Esophagus squamous epithelium (tissue), 5 donors: ENCODE results near the gene CCDC85C. TPM values are rescaled to one million over a fixed set of nuclear protein-coding genes. Genes with fewer than 3 reads are reported as not detected.
A peak's percentile ranks its signal among the peaks of the same experiment; 100 is the strongest.

Source experiments
- DNase-seq: peaks from one replicate; lab custom pipeline; 2025; lab: John Stamatoyannopoulos, UW
- H3K27ac ChIP-seq, 4 donors: fragments of 200-600 bp; sonication (generic); one replicate each; pipeline ENCODE4 v1.5.1; 2016 to 2019; ENCODE audit warnings: mild to moderate bottlenecking in 1 of 4
- H3K27me3 ChIP-seq, 4 donors: fragments of 200-600 bp; sonication (generic); 1 replicate in 3 of 4; 2 replicates in 1 of 4; pipeline versions ENCODE4 v1.5.1 to v1.6.0; 2017 to 2021; ENCODE audit warnings: antibody characterized with exemption in 1 of 4
- H3K36me3 ChIP-seq, 3 donors: fragments of 200-600 bp; sonication (generic); one replicate each; pipeline ENCODE4 v1.5.1; 2016 to 2019
- H3K4me1 ChIP-seq, 3 donors: fragments of 200-600 bp; sonication (generic); one replicate each; pipeline ENCODE4 v1.5.1; 2017 to 2019
- H3K4me3 ChIP-seq, 4 donors: fragments of 200-600 bp; sonication (generic); 1 replicate in 3 of 4; 2 replicates in 1 of 4; pipeline ENCODE4 v1.5.1; 2016 to 2019; ENCODE audit warnings: mild to moderate bottlenecking in 2 of 4, moderate library complexity in 1 of 4
- H3K9me3 ChIP-seq, 3 donors: fragments of 200-600 bp; sonication (generic); one replicate each; pipeline ENCODE4 v1.5.1; 2016 to 2019
- CTCF ChIP-seq, 6 experiments: fragments of 450-650 bp in 4 of 6; fragments of 200-600 bp in 2 of 6; sonication (generic) in 2 of 6; IDR thresholded peaks; one replicate each; pipeline ENCODE4 v1.5.1; 2016 to 2019; ENCODE audit warnings: antibody characterized with exemption in 6 of 6, mild to moderate bottlenecking in 4 of 6, moderate library complexity in 4 of 6
- POLR2A ChIP-seq, 4 donors: fragments of 450-650 bp; IDR thresholded peaks; one replicate each; pipeline ENCODE4 v1.6.1; 2017; ENCODE audit warnings: antibody characterized with exemption in 4 of 4, mild to moderate bottlenecking in 4 of 4, moderate library complexity in 3 of 4
- WGBS, 2 donors: methylation state at CpG; one replicate each; pipeline ENCODE4 v1.1.5; 2018; 5-methylcytosine and 5-hydroxymethylcytosine counted together
- intact Hi-C: fragments of 100-400 bp; cut with DNase I; formaldehyde crosslinking; loops from one replicate; pipeline ENCODE4 v1.15.0; 2022
- total RNA-seq, 4 donors: library from RNA; depleted of rRNA; stranded (reverse); fragments of >200 nt; gene quantifications; one replicate each; pipeline ENCODE4 v1.1.0, GENCODE V29; 2016
- donor health status: DM: yes; HTN: yes; CAD: no.

CCDC85C gene
- total RNA-seq, 4 donors from 2014 or later = 23.4 to 52.0 (median 27.1) TPM

DNA sequence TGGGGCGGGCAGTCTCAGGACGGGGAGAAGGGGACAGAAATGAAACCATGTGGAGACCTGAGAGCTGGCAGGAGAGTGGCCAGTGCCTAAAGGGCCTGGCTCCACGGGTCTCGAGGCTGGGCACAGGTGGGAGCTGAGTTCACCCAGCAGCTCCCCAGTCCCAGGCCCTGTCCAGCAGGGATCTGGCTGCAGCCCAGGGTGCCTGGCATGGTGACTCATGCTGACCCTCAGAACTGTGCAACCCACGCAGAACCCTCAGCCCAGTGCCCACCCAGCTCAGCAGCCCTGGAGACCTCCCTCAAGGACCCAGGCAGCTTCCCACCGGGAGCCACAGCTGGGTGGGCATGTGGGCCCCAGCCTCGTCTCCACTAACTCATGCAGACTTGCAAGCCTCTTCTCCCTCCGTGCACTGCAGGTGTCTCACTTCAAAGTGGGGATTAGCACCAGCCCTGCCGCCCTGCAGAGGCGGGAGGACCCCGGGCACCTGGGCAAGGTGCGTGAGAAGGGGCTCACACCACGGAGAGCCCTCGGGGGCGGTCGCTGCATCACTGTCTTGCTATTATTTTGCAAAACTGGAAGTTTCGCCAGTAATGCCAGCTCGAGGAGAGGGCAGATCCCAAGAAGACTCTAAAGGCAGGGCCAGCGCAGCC is 76.5 kb downstream of the CCDC85C start:
- Histone ChIP-seq H3K27ac (peak overlapping the region in 1 of 4 donors; percentile 14), H3K36me3 (peaks cover 0 to 5% (median 0%) of the 10 kb centered on the region in 3 donors), H3K4me1 (peaks cover 14 to 62% (median 32%) of the 10 kb centered on the region in 3 donors), H3K4me3 (no peak overlapping the region), H3K27me3 (no peaks in the 10 kb centered on the region), H3K9me3 (no peaks in the 10 kb centered on the region)
- DNase-seq = no peak
- no peak for TF ChIP-seq POLR2A (IDR thresholded peaks at IDR 0.05)
- TF ChIP-seq CTCF (IDR thresholded peaks at IDR 0.05) = no peak
- intact Hi-C loops = no loop called here
- 72 to 73% methylated on average over 8 to 9 of the region's 19 CpGs for WGBS, 2 donors

DNA sequence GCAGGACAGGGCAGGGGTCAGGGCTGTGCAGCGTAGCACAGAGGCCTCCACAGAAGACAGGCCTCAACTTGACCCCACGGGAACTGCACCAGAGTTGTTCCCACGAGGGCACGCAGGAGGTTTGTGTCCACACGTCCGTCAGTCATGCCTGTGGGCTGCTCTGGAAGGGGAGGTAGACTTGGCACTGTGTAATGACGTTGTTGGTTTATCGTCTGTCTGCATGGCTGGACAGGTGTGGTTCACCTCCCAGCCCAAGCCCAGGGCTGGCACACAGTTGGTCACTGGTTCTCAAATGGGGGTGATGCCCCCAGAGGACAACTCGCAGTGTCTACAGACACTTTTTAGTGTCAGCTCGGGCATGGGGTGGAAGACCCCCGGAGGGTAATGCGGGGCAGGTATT is 77.0 kb downstream of the CCDC85C start:
- no peak overlapping the region for H3K4me3 ChIP-seq
- intact Hi-C loops = no loop called here
- peak overlapping the region in 1 of 4 donors; percentile 14 for H3K27ac ChIP-seq
- WGBS, 2 donors = 51% methylated on average over 5 of the region's 12 CpGs; no CpG with 5 or more reads in 1 of the 2 donors
- H3K9me3 ChIP-seq = no peaks in the 10 kb centered on the region
- peaks cover 0 to 7% (median 0%) of the 10 kb centered on the region in 3 donors for H3K36me3 ChIP-seq
- DNase-seq = no peak
- no peaks in the 10 kb centered on the region for H3K27me3 ChIP-seq
- H3K4me1 ChIP-seq = peaks cover 14 to 62% (median 31%) of the 10 kb centered on the region in 3 donors
- TF ChIP-seq POLR2A (IDR thresholded peaks at IDR 0.05) = no peak

GRCh38 chr14:99525699-99526080 is 78.3 kb downstream of the CCDC85C start:
- Histone ChIP-seq H3K27me3 (no peaks in the 10 kb centered on the region), H3K4me1 (peaks cover 14 to 51% (median 21%) of the 10 kb centered on the region in 3 donors), H3K9me3 (no peaks in the 10 kb centered on the region), H3K27ac (peak overlapping the region in 1 of 4 donors; percentile 67), H3K4me3 (no peak overlapping the region), H3K36me3 (peaks cover 0 to 20% (median 0%) of the 10 kb centered on the region in 3 donors)
- no peak for TF ChIP-seq CTCF (IDR thresholded peaks at IDR 0.05)
- TF ChIP-seq POLR2A (IDR thresholded peaks at IDR 0.05) = no peak
- intact Hi-C loops = no loop called here
- WGBS, 2 donors = 78% methylated on average over 4 of the region's 12 CpGs; no CpG with 5 or more reads in 1 of the 2 donors
- no peak for DNase-seq

GRCh38 chr14:99524804-99525698 is 79.0 kb downstream of the CCDC85C start:
- Histone ChIP-seq H3K27me3 (no peaks in the 10 kb centered on the region), H3K27ac (peak overlapping the region in 3 of 4 donors; percentile 57 to 78 (median 67)), H3K4me1 (peaks cover 14 to 45% (median 21%) of the 10 kb centered on the region in 3 donors), H3K36me3 (peaks cover 0 to 26% (median 0%) of the 10 kb centered on the region in 3 donors), H3K9me3 (no peaks in the 10 kb centered on the region), H3K4me3 (no peak overlapping the region)
- TF ChIP-seq CTCF (IDR thresholded peaks at IDR 0.05) (peak in 4 of 6 experiments; percentile 4 to 34 (median 12)), POLR2A (IDR thresholded peaks at IDR 0.05) (no peak)
- no peak for DNase-seq
- intact Hi-C loops = no loop called here
- 90 to 100% methylated on average over 4 of the region's 17 CpGs for WGBS, 2 donors

GRCh38 chr14:99524091-99524661 is 79.8 kb downstream of the CCDC85C start:
- peaks cover 0 to 33% (median 0%) of the 10 kb centered on the region in 3 donors for H3K36me3 ChIP-seq
- WGBS, 2 donors = 60 to 81% methylated on average over 8 to 15 of the region's 16 CpGs
- no peak for DNase-seq
- no peaks in the 10 kb centered on the region for H3K9me3 ChIP-seq
- H3K4me3 ChIP-seq = no peak overlapping the region
- no peaks in the 10 kb centered on the region for H3K27me3 ChIP-seq
- peak overlapping the region in 3 of 4 donors; percentile 45 to 78 (median 67) for H3K27ac ChIP-seq
- intact Hi-C loops = no loop called here
- TF ChIP-seq POLR2A (IDR thresholded peaks at IDR 0.05) (no peak), CTCF (IDR thresholded peaks at IDR 0.05) (no peak)
- H3K4me1 ChIP-seq = peaks cover 14 to 42% (median 21%) of the 10 kb centered on the region in 3 donors
